NCI-H446 treated with DMSO at 0.1 percent for 48 hours (cell line): ENCODE measurements around the gene UBL5.
"Not testable (repeated sequence)": the region's sequence is repeated elsewhere in the genome, so short reads cannot be mapped to it uniquely, and the experiment has no call there.

Experiments used
- DNase-seq: peaks from one replicate; lab custom pipeline; 2025; lab: John Stamatoyannopoulos, UW

UBL5 gene

GRCh38 chr19:9827289-9828238 lies at the start of gene UBL5:
TSS of gene UBL5 (plus strand) at chr19:9827918. CDS start at chr19:9828338, 420 bp downstream.
- peak; percentile 72 for DNase-seq

DNA sequence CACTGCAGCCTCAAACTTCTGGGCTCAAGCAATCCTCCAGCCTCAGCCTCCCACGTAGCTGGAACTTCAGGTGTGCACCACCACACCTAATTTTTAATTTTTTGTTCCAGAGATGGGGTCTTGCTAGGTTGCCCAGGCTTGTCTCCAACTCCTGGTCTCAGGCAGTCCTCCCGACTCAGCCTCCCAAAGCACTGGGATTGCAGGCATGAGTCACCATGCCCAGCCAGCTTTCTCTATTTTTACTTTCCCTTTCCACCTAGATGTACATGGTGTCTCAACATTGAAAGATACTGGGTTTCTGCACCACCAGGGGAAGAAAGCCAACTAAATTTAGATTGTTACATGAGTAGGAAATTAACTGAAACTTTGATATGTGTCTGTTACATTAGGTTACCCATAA lies 45.4 kb upstream of the UBL5 start:
- DNase-seq = no peak

DNA sequence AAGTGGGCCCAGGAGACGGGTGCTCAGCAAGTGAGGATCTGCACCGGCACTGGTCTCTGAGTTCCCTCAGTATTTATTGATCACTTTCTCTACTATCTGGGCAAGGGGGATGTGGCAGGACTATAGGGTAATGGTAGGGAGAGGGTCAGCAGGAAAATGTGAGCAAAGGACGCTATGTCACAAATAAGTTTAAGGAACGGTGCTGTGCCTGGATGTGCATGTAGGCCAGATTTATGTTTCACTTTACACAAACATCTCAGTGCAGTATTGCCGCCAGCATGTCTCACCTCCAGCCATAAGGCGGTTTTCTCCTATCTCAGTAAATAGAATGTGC lies 43.6 kb upstream of the UBL5 start:
- DNase-seq = not testable (repeated sequence)

DNA sequence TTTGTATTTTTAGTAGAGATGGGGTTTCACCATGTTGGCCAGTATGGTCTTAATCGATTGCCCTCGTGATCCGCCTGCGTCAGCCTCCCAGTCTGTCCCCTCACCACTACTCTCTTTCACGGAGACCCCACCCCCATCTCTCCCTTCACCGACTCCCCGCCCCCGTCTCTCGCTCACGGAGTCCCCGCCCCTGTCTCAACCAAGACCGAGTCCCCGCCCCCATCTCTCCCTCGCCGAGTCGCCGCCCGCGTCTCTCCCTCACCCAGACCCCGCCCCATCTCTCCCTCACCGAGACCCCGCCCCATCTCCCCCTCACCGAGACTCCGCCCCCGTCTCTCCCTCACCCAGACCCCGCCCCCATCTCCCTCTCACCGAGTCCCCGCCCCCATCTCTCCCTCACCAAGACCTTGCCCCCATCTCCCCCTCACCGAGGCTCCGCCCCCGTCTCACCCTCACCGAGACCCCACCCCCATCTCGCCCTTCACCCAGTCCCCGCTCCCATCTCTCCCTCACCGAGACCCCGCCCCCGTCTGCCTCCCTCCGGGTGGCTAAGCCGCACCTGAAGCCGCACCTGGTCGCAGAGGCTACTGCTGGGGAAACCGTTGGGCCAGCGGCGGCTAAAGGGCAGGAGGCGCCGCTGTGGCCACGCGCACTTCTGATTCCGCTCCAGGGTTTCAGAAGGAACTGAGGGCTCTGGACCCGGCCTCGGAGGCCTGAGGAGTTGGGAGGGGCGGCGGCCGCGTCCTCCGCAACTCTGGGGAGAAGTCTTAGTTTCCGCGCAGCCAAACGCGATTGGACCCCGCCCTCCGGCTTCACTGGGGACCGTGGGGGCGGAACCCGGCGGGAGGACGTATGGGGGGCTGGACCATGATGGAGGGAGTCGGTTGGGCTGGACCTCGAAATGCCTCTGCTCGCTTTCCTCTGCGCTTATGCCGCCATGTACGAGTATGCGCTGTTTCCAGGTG lies 42.1 kb upstream of the UBL5 start:
- peak; percentile 72 for DNase-seq

GRCh38 chr19:9786342-9786741 lies 41.4 kb upstream of the UBL5 start:
- DNase-seq = no peak

- no peak for DNase-seq
Observed at GRCh38 chr19:9786819-9787218, 40.9 kb upstream of the UBL5 start.

- DNase-seq = not testable (repeated sequence)
Observed at GRCh38 chr19:9788604-9789003, 39.1 kb upstream of the UBL5 start.

GRCh38 chr19:9789066-9789465 lies 38.7 kb upstream of the UBL5 start:
- DNase-seq = no peak

GRCh38 chr19:9789579-9789978 lies 38.1 kb upstream of the UBL5 start:
- DNase-seq = not testable (repeated sequence)

GRCh38 chr19:9791073-9791367 lies 36.7 kb upstream of the UBL5 start:
- not testable (repeated sequence) for DNase-seq

GRCh38 chr19:9791552-9792205 lies 36.0 kb upstream of the UBL5 start:
- peak; percentile 88 for DNase-seq

GRCh38 chr19:9792206-9793070 lies 35.3 kb upstream of the UBL5 start:
- peak; percentile 88 for DNase-seq

GRCh38 chr19:9793071-9793591 lies 34.6 kb upstream of the UBL5 start:
- DNase-seq = no peak

GRCh38 chr19:9796113-9796773 lies 31.5 kb upstream of the UBL5 start:
- peak; percentile 78 for DNase-seq

DNA sequence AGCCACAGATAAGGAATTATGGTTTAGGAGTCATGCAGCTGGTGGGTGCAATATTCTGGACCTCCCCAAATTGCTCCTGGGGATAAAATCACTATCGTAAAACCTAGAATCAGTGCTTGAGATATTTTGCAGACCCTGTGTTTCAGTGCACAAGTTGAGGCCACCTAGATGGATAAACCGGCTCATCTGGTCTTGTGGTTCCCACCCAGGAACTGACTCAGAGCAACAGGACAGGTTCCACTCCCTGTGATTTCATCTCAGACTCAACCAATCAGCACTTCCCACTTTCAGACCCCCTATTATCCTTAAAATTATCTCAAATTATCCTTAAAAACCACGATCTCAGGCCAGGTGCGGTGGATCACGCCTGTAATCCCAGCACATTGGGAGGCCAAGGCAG lies 29.8 kb upstream of the UBL5 start:
- no peak for DNase-seq

- no peak for DNase-seq
Observed at GRCh38 chr19:9799162-9799561, 28.6 kb upstream of the UBL5 start.

- no peak for DNase-seq
Observed at GRCh38 chr19:9801976-9802375, 25.7 kb upstream of the UBL5 start.

DNA sequence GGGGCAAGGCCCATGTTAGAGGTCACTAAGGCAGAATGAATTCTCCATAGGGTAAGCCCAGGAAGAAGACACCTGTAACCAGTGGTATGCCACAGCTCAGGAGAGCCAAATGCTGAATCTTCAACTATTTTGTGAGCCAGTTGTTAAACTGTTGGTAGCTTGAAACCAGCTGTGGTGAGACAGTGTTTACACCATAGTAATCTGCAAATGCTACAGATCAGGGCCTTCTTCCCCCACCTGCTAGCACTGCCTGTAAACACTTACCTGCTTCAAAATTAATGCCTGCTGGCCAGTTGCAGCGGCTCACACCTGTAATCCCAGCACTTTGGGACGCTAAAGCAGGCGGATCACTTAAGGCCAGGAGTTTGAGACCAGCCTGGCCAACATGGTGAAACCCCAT lies 20.9 kb upstream of the UBL5 start:
- DNase-seq = no peak

DNA sequence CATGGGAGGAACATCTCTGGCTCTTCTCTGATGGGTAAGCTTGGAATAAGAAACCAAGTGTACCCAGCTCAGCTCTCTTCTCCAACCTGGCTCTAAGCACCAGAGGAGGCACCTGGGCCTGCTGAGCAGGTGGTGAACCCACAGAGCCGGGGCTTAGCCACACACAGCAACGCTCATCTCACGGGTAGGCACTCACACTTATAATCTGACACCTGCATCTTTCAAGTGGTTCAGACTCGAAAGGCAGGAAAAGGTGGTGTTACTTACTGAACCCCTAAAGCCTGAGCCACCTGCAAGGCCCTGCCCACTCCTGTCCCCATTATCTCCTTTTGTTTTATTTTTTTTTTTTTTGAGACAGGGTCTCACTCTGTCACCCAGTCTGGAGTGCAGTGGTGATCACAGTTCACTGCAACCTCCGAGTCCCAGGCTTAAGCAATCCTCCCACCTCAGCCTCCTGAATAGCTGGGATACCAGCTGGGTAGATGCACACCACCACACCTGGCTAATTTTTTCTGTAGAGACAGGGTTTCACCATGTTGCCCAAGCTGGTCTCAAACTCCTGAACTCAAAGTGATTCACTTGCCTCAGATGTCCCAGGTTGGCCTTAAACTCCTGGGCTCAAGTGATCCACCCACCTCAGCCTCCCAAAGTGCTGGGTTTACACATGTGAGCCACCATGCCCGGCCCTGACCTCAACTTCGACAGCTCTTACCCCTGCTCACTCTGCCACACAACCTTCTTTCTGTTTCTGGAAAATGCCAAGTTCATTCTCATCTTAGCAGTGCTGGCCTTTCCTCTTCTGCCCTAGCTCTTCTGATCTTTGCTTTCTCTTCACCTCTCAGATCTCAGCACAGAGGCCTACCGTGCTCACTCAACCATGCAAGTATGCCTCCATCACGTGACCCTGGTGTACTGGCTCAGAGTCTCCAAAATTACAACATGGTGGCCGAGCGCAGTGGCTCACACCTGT lies 18.6 kb upstream of the UBL5 start:
- no peak for DNase-seq
